HL-60 (cell line): ENCODE data around the gene ARHGAP24.

Experiments
- DNase-seq, 2 experiments: peaks; one replicate each; pipeline ENCODE4 v3.0.0-alpha.2; 2010 to 2020; ENCODE audit warnings: low read depth in 1 of 2, low spot score in 1 of 2
- H3K27ac ChIP-seq: fragments of 250-450 bp; sonication (Bioruptor Pico); replicated peaks from 2 replicates; pipeline ENCODE4 v1.5.1; 2020; ENCODE audit warnings: mild to moderate bottlenecking, moderate library complexity
- H3K27me3 ChIP-seq: fragments of 250-450 bp; sonication (Bioruptor Pico); 2 replicates; pipeline ENCODE4 v1.5.1; 2021; ENCODE audit warnings: mild to moderate bottlenecking, moderate library complexity; ENCODE audit not compliant: insufficient read depth, poor library complexity, severe bottlenecking
- H3K4me3 ChIP-seq: replicated peaks from 2 replicates; pipeline ENCODE4 v1.5.1; 2011; ENCODE audit warnings: mild to moderate bottlenecking, control low read depth, low read length; ENCODE audit not compliant: insufficient read depth
- GABPA ChIP-seq: IDR thresholded peaks from 2 replicates; pipeline ENCODE4 v1.6.1; 2012; ENCODE audit warnings: low read depth
- POLR2AphosphoS5 ChIP-seq: IDR thresholded peaks from 2 replicates; pipeline ENCODE4 v1.6.1; 2012; ENCODE audit warnings: low read depth
- SPI1 ChIP-seq: IDR thresholded peaks from 2 replicates; pipeline ENCODE4 v1.6.1; 2012; ENCODE audit warnings: low read depth, mild to moderate bottlenecking, borderline replicate concordance
- TF ChIP-seq, protein P1 (sequence below): IDR thresholded peaks from 2 replicates; pipeline ENCODE4 v1.6.1; 2012; ENCODE audit warnings: low read depth; ENCODE audit not compliant: insufficient replicate concordance
- TF ChIP-seq, protein P2 (sequence below): IDR thresholded peaks from one replicate; pipeline ENCODE4 v1.5.1; 2011; ENCODE audit warnings: low read length, control low read depth, inconsistent platforms; ENCODE audit not compliant: insufficient read depth

ARHGAP24 gene

DNA sequence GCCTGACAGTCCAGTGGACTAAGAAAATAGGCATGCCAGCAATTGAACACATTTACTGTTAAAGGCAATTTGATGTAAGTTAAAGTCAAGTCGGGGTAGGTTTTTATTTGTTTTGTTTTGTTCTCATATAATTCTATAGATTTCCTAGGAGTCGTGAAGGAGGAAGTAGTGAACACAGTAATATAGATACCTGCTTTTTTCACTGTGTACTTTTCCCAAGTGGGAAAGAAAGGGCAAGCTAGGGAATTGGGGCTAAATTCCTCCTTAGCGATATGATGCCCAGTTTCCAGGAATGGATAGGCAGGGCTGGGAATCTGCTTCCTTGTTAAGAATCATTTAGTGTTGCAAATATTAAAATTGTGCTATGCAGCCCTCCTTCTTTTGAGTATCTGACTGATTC is 271.0 kb downstream of the ARHGAP24 start:
- no peaks in the 10 kb centered on the region for H3K27me3 ChIP-seq
- no peak for DNase-seq
- no peak for TF ChIP-seq SPI1
- TF ChIP-seq, protein P1, sequence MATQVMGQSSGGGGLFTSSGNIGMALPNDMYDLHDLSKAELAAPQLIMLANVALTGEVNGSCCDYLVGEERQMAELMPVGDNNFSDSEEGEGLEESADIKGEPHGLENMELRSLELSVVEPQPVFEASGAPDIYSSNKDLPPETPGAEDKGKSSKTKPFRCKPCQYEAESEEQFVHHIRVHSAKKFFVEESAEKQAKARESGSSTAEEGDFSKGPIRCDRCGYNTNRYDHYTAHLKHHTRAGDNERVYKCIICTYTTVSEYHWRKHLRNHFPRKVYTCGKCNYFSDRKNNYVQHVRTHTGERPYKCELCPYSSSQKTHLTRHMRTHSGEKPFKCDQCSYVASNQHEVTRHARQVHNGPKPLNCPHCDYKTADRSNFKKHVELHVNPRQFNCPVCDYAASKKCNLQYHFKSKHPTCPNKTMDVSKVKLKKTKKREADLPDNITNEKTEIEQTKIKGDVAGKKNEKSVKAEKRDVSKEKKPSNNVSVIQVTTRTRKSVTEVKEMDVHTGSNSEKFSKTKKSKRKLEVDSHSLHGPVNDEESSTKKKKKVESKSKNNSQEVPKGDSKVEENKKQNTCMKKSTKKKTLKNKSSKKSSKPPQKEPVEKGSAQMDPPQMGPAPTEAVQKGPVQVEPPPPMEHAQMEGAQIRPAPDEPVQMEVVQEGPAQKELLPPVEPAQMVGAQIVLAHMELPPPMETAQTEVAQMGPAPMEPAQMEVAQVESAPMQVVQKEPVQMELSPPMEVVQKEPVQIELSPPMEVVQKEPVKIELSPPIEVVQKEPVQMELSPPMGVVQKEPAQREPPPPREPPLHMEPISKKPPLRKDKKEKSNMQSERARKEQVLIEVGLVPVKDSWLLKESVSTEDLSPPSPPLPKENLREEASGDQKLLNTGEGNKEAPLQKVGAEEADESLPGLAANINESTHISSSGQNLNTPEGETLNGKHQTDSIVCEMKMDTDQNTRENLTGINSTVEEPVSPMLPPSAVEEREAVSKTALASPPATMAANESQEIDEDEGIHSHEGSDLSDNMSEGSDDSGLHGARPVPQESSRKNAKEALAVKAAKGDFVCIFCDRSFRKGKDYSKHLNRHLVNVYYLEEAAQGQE = no peak
- no peak for TF ChIP-seq GABPA
- TF ChIP-seq POLR2AphosphoS5 = no peak
- no peak overlapping the region for H3K27ac ChIP-seq
- H3K4me3 ChIP-seq = no peak overlapping the region

DNA sequence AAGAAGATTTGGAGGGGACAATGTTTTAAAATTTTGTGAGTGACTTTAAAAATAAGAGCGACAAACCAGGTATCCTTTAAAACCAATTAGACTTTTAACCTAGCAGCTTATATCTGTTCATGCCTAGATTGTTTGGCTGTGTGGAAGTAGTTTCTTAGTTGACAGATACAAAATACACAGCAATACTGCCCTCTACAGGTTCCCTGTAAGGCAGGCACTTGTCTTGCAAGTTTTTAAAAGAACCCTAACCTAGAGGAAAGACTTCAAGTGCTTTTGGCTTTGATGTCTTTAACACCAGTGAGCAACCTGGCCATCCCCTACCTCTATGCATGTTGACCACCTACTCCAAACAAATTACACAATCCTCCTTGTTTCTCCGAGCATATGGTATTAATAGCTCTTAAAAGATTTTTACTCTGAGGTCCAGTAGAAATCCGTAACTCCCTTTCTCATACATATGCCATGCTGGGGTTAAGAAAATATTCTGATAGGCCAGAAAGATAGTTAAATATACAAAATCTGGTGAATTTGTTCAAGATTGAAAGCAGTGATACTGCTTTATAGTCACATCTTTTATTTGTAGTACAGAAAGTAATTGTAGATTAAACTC is 273.0 kb downstream of the ARHGAP24 start:
- TF ChIP-seq, protein P2, sequence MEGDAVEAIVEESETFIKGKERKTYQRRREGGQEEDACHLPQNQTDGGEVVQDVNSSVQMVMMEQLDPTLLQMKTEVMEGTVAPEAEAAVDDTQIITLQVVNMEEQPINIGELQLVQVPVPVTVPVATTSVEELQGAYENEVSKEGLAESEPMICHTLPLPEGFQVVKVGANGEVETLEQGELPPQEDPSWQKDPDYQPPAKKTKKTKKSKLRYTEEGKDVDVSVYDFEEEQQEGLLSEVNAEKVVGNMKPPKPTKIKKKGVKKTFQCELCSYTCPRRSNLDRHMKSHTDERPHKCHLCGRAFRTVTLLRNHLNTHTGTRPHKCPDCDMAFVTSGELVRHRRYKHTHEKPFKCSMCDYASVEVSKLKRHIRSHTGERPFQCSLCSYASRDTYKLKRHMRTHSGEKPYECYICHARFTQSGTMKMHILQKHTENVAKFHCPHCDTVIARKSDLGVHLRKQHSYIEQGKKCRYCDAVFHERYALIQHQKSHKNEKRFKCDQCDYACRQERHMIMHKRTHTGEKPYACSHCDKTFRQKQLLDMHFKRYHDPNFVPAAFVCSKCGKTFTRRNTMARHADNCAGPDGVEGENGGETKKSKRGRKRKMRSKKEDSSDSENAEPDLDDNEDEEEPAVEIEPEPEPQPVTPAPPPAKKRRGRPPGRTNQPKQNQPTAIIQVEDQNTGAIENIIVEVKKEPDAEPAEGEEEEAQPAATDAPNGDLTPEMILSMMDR = peak; percentile 76
- no peak for TF ChIP-seq GABPA
- H3K4me3 ChIP-seq = no peak overlapping the region
- H3K27ac ChIP-seq = no peak overlapping the region
- DNase-seq = peak; percentile 37 to 59
- no peaks in the 10 kb centered on the region for H3K27me3 ChIP-seq

DNA sequence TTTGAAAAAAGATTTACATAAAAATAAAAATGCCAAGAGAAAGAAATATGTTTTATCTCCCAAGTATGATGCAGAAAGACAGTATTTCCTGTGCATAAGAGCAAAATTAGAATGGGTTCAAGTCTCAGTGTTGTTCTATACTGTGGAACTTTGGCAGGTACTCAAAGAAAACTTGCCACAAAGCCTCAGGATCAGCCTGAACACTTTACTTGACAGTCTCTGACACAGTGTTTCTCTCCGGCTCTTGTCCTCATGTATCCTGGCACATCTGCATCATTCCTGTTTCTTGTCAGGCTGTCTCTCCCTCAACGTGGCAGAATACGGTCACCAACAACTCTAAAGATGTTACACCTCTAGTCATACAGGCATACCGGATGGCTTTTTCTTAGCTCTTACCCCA is 273.7 kb downstream of the ARHGAP24 start:
- Histone ChIP-seq H3K4me3 (no peak overlapping the region), H3K27ac (no peak overlapping the region), H3K27me3 (no peaks in the 10 kb centered on the region)
- no peak for DNase-seq
- TF ChIP-seq, protein P2 = no peak
- TF ChIP-seq GABPA (no peak), SPI1 (no peak), POLR2AphosphoS5 (no peak)
- TF ChIP-seq, protein P1 = no peak

DNA sequence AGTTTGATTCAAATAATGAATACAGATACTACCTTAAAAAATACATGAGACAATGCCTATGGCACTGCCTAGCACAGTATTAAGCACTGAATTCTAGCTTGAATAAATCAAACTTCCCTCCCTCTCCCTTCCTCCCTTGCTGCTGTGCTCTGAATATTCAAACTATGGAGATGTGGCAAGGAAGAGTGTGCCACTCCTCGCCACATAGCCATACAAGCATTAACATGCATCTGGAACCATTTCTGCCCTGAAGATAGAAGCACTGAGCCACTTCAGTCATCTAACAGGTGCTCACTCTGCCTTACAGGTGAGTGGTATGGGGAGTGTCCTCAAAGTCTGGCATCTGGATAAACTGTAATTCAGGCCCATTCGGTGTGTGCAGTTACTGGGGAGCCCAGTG is 276.9 kb downstream of the ARHGAP24 start:
- TF ChIP-seq, protein P1 = no peak
- TF ChIP-seq POLR2AphosphoS5 (no peak), GABPA (no peak), SPI1 (no peak)
- TF ChIP-seq, protein P2 = no peak
- no peak for DNase-seq
- Histone ChIP-seq H3K27me3 (no peaks in the 10 kb centered on the region), H3K4me3 (no peak overlapping the region), H3K27ac (no peak overlapping the region)
